Testis (tissue), 2 donors: ENCODE results near the gene SP140L.

ENCODE experiments used
- POLR2A ChIP-seq: fragments of 450-650 bp; IDR thresholded peaks from one replicate; pipeline ENCODE4 v1.6.1; 2017; ENCODE audit warnings: antibody characterized with exemption, mild to moderate bottlenecking, moderate library complexity
- TF ChIP-seq, protein P1 (sequence below), 3 experiments: fragments of 450-650 bp in 2 of 3; fragments of 200-600 bp in 1 of 3; sonication (generic) in 1 of 3; IDR thresholded peaks; one replicate each; pipeline ENCODE4 v1.5.1; 2016 to 2019; ENCODE audit warnings: antibody characterized with exemption in 3 of 3, mild to moderate bottlenecking in 2 of 3, moderate library complexity in 1 of 3

DNA sequence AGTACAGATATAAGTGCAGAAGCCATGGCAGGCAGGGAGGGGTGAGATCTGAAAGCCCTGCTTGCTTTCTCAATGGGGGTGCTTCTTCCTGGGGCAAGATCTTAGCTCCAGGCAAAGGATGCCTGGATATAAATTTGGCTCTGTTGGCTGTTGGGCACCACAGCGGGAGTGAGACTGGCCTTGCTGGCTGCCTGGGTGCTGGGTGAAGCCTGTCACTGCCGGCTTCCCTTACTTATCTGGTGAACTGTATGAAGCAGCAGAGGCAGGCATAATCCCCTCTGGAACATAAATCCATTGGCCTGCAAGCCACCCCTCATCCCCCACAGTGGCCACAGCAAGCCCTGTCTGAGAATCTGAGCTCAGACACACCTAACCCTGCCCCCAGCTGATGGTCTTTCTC, 27.4 kb upstream of the SP140L start:
- TF ChIP-seq, protein P1, sequence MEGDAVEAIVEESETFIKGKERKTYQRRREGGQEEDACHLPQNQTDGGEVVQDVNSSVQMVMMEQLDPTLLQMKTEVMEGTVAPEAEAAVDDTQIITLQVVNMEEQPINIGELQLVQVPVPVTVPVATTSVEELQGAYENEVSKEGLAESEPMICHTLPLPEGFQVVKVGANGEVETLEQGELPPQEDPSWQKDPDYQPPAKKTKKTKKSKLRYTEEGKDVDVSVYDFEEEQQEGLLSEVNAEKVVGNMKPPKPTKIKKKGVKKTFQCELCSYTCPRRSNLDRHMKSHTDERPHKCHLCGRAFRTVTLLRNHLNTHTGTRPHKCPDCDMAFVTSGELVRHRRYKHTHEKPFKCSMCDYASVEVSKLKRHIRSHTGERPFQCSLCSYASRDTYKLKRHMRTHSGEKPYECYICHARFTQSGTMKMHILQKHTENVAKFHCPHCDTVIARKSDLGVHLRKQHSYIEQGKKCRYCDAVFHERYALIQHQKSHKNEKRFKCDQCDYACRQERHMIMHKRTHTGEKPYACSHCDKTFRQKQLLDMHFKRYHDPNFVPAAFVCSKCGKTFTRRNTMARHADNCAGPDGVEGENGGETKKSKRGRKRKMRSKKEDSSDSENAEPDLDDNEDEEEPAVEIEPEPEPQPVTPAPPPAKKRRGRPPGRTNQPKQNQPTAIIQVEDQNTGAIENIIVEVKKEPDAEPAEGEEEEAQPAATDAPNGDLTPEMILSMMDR (IDR thresholded peaks at IDR 0.05): no peak
- TF ChIP-seq POLR2A: no peak
